ENCODE results near the gene CABLES1.

Gene CABLES1

DNA sequence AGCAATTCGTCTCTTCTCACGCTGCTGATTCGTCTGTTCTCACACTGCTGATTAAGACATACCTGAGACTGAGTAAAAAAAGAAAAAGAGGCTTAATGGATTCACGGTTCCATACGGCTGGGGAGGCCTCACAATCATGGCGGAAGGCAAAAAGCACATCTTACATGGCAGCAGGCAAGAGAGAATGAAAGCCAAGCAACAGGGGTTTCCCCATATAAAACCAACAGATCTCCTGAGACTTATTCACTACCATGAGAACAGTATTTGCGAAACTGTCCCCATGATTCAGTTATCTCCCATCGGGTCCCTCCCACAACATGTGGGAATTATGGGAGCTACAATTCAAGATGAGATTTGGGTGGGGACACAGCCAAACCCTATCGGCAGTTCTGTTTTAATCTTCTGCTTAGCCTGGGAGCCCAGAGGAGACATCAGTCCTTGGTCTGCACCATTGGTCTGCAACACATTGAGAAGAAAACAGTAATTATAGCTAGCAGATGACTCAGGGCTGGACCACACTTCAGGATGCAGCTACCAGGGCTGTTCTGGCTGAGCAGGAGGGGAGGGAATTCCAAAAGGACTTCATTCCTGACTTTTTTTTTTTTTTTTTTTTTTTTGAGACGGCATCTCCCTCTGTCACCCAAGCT is 69.4 kb downstream of the CABLES1 start:
- peak; percentile 17 for DNase-seq (ENCODE audit: low read depth)
- no peak overlapping the region for H3K4me3 ChIP-seq (ENCODE audit: low read depth, low read length)
- TF ChIP-seq, protein P1, sequence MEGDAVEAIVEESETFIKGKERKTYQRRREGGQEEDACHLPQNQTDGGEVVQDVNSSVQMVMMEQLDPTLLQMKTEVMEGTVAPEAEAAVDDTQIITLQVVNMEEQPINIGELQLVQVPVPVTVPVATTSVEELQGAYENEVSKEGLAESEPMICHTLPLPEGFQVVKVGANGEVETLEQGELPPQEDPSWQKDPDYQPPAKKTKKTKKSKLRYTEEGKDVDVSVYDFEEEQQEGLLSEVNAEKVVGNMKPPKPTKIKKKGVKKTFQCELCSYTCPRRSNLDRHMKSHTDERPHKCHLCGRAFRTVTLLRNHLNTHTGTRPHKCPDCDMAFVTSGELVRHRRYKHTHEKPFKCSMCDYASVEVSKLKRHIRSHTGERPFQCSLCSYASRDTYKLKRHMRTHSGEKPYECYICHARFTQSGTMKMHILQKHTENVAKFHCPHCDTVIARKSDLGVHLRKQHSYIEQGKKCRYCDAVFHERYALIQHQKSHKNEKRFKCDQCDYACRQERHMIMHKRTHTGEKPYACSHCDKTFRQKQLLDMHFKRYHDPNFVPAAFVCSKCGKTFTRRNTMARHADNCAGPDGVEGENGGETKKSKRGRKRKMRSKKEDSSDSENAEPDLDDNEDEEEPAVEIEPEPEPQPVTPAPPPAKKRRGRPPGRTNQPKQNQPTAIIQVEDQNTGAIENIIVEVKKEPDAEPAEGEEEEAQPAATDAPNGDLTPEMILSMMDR (conservative IDR thresholded peaks at IDR 0.05; ENCODE audit: low read depth, low read length): no peak

DNA sequence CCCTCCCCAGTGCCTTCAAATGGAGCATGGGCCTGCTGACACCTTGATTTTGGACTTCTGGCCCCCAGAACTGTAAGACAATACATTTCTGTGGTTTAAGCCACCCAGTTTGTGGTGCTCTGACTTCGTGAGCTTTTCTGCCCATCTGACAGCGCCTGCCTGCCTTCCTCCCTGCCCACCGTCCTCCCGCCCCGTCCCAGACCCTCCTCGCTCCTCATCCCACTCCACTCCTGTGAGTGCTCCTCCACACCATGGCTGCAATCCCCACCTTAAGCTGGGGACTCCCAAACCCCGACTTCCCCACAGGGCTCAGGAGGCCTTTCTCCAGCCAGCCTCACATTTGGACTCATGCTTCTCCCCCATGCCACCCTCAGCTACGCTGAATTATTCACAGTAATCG is 70.7 kb downstream of the CABLES1 start:
- DNase-seq (ENCODE audit: low read depth): no peak
- no peak overlapping the region for H3K4me3 ChIP-seq (ENCODE audit: low read depth, low read length)
- TF ChIP-seq, protein P1 (conservative IDR thresholded peaks at IDR 0.05; ENCODE audit: low read depth, low read length): no peak

DNA sequence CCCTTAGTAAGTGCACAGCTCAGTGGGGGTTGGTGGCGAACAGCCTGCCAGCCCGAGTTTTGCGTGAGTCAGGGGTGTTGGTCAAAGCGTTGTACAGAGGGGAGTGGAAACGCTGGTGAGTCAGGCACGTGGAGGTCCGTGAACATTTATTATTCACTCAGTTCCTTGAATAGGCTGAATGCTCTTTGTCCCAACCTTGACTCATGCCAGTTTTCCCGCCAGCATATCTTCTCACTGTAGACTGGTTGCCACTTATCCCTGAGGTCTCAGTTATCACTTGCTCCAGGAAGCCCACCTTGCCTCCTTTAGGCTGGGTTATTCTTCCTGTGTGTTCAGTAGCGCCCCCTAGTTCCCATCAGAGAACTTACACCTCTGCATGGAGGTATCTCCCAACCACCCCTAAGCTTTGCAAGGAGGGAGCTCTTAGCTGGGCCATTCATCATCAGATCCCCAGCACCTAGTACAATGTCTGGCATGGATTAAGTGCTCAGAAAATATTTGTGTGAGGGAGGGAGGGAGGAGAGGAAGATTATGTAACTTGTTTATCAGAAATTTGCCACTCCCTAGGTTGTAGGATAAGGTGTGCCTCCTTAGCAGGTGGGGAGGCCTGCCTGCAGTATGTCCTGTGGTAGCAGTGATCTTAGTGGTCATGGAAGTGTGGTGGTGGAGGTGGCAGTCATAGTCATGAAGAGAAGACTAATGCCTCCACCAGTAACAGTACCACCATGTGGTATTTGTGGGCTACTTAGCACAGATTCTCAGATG is 72.1 kb downstream of the CABLES1 start:
- H3K4me3 ChIP-seq (ENCODE audit: low read depth, low read length): no peak overlapping the region
- peak; percentile 23 for DNase-seq (ENCODE audit: low read depth)
- TF ChIP-seq, protein P1 (conservative IDR thresholded peaks at IDR 0.05; ENCODE audit: low read depth, low read length): peak; percentile 51

DNA sequence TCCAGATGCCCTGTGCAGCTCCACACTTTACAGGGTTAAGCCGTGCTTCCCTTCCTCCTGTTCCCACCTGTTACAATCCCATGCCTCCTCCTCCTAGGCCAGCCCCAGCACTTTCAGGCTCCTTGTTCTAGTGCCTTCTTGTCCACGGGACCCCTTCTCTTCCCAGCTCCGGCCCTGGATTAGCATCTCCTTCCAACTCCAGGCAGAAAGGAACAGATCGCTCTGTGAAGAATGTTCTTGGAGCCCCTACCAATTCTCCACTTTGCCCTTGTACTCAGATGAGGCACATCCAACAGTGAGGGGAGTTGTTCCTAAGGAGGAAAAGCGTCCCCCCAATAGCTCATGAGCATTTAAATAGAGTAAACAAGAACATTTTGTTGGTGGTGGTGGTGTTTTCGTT is 72.7 kb downstream of the CABLES1 start:
- DNase-seq (ENCODE audit: low read depth): no peak
- H3K4me3 ChIP-seq (ENCODE audit: low read depth, low read length): no peak overlapping the region
- TF ChIP-seq, protein P1 (conservative IDR thresholded peaks at IDR 0.05; ENCODE audit: low read depth, low read length): no peak

DNA sequence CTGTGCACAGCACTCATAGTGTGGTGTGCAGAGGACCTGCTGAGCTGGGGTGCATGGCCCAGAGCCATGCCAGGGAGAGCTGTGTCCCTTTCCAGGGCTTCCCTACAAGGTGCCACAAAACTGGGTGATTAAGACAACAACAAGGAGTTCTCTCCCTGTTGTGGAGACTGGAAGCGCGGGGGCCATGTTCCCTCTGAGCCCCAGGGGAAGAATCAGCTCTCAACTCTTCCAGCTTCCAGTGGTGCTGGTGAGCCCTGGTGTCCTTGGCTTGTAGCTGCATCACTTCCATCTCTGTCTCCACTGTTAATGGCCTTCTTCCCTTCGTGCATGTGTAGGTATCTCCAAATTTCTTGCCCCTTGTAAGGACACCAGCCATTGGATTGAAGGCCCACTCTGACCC is 73.3 kb downstream of the CABLES1 start:
- no peak overlapping the region for H3K4me3 ChIP-seq (ENCODE audit: low read depth, low read length)
- TF ChIP-seq, protein P1 (conservative IDR thresholded peaks at IDR 0.05; ENCODE audit: low read depth, low read length): no peak
- no peak for DNase-seq (ENCODE audit: low read depth)

DNA sequence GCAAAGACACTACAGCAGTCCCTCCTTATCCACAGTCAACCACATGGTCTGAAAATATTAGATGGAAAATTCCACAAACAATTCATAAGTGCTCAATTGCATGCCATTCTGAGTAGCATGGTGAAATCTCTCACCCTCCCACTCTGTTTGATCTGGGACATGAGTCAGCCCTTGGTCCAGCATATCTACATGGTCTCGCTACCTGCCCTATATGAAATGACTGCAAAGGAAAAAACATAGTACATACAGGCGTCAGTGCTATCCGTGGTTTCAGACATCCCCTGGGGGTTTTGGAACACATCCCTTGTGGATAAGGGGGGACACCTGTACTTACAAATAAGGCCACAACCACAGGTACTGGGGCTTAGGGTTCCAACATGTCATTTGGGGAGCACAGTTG is 73.7 kb downstream of the CABLES1 start:
- no peak overlapping the region for H3K4me3 ChIP-seq (ENCODE audit: low read depth, low read length)
- TF ChIP-seq, protein P1 (conservative IDR thresholded peaks at IDR 0.05; ENCODE audit: low read depth, low read length): no peak
- peak; percentile 61 for DNase-seq (ENCODE audit: low read depth)

DNA sequence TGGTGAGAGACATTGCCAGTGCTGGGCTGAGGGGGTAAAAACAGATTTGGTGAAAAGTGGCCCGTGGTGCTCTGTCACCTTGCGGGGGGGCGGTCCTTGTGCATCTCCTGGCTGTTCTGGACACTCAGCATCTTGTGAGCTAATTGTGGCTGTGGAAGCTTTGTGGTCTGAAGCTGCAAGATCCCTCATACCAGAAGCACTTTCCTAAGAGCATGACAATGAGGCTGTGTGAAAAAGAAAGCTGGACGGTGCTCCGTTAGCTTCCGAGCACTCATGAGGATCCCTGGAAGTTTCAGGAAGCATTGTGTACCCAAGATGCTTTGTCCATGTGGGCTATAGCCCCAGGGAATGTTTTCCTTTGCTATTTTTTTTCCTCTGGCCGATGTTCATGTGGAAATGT is 74.5 kb downstream of the CABLES1 start:
- TF ChIP-seq, protein P1 (conservative IDR thresholded peaks at IDR 0.05; ENCODE audit: low read depth, low read length): no peak
- H3K4me3 ChIP-seq (ENCODE audit: low read depth, low read length): no peak overlapping the region
- peak; percentile 22 for DNase-seq (ENCODE audit: low read depth)
